Femur (tissue), 1 donor: ENCODE data around the gene MAN1C1.

Experiments
- DNase-seq: peaks from one replicate; pipeline ENCODE4 v3.0.0-alpha.2; 2017

The MAN1C1 gene

GRCh38 chr1:25614501-25615171, 2.0 kb upstream of the MAN1C1 start:
- DNase-seq = no peak

GRCh38 chr1:25615172-25615541, 1.4 kb upstream of the MAN1C1 start:
- no peak for DNase-seq

- DNase-seq = no peak
Observed at GRCh38 chr1:25615563-25616094, 962 bp upstream of the MAN1C1 start.

- no peak for DNase-seq
Observed at GRCh38 chr1:25616987-25617624, 515 bp downstream of the MAN1C1 start.

GRCh38 chr1:25617625-25618432, 1.2 kb downstream of the MAN1C1 start:
- peak; percentile 32 for DNase-seq

- no peak for DNase-seq
Observed at GRCh38 chr1:25618433-25618808, 1.8 kb downstream of the MAN1C1 start.

- peak; percentile 66 for DNase-seq
Observed at GRCh38 chr1:25619101-25619890, 2.7 kb downstream of the MAN1C1 start.

- no peak for DNase-seq
Observed at GRCh38 chr1:25620211-25620610, 3.6 kb downstream of the MAN1C1 start.

- DNase-seq = no peak
Observed at GRCh38 chr1:25620701-25621350, 4.2 kb downstream of the MAN1C1 start.

GRCh38 chr1:25621876-25622275, 5.3 kb downstream of the MAN1C1 start:
- DNase-seq = no peak

GRCh38 chr1:25622531-25622930, 5.9 kb downstream of the MAN1C1 start:
- no peak for DNase-seq

GRCh38 chr1:25623007-25623406, 6.4 kb downstream of the MAN1C1 start:
- no peak for DNase-seq

- no peak for DNase-seq
Observed at GRCh38 chr1:25623731-25624130, 7.1 kb downstream of the MAN1C1 start.

- DNase-seq = no peak
Observed at GRCh38 chr1:25624156-25624555, 7.6 kb downstream of the MAN1C1 start.

- no peak for DNase-seq
Observed at GRCh38 chr1:25624604-25625003, 8.0 kb downstream of the MAN1C1 start.

- no peak for DNase-seq
Observed at GRCh38 chr1:25626018-25626417, 9.4 kb downstream of the MAN1C1 start.

GRCh38 chr1:25628741-25629421, 12.3 kb downstream of the MAN1C1 start:
- DNase-seq = no peak

GRCh38 chr1:25629836-25630235, 13.2 kb downstream of the MAN1C1 start:
- DNase-seq = no peak

GRCh38 chr1:25631750-25632485, 15.3 kb downstream of the MAN1C1 start:
- no peak for DNase-seq

GRCh38 chr1:25634066-25634465, 17.5 kb downstream of the MAN1C1 start:
- DNase-seq = no peak

- no peak for DNase-seq
Observed at GRCh38 chr1:25634896-25635295, 18.3 kb downstream of the MAN1C1 start.
